ENCODE data around the gene ERFL.

DNA sequence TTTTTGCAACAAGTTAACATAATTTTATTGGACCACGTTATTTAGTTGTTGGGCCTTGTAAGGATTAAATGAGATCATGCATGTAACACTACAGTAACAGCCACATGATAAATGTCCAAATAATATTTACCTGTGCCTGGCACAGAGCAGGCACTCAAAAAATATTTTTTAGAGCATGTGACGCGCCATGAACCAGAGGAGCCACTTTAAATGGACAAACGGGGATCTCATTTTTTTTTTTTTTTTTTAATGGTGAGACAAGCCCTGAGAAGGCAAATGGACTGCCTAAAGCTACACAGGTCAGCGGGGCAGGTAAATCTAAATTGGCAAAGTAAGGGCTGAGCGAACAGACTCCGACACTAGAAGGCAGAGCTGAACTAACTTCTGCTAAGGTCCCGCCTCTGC lies 69.0 kb downstream of the ERFL start:
- TF ChIP-seq, protein P1, sequence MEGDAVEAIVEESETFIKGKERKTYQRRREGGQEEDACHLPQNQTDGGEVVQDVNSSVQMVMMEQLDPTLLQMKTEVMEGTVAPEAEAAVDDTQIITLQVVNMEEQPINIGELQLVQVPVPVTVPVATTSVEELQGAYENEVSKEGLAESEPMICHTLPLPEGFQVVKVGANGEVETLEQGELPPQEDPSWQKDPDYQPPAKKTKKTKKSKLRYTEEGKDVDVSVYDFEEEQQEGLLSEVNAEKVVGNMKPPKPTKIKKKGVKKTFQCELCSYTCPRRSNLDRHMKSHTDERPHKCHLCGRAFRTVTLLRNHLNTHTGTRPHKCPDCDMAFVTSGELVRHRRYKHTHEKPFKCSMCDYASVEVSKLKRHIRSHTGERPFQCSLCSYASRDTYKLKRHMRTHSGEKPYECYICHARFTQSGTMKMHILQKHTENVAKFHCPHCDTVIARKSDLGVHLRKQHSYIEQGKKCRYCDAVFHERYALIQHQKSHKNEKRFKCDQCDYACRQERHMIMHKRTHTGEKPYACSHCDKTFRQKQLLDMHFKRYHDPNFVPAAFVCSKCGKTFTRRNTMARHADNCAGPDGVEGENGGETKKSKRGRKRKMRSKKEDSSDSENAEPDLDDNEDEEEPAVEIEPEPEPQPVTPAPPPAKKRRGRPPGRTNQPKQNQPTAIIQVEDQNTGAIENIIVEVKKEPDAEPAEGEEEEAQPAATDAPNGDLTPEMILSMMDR (conservative IDR thresholded peaks at IDR 0.05), result no peak
- TF ChIP-seq EZH2 (IDR thresholded peaks at IDR 0.05; ENCODE audit: low read depth), result no peak
